Medulla oblongata (tissue), 1 donor: Measurements from ENCODE around the gene UST.
A peak's percentile ranks its signal among the peaks of the same experiment; 100 is the strongest.
"Not testable (repeated sequence)": the region's sequence is repeated elsewhere in the genome, so short reads cannot be mapped to it uniquely, and the experiment has no call there.

ENCODE experiments used
- DNase-seq: peaks from one replicate; pipeline ENCODE4 v3.0.0-alpha.2; 2015; ENCODE audit errors: extremely low spot score

Gene UST

DNA sequence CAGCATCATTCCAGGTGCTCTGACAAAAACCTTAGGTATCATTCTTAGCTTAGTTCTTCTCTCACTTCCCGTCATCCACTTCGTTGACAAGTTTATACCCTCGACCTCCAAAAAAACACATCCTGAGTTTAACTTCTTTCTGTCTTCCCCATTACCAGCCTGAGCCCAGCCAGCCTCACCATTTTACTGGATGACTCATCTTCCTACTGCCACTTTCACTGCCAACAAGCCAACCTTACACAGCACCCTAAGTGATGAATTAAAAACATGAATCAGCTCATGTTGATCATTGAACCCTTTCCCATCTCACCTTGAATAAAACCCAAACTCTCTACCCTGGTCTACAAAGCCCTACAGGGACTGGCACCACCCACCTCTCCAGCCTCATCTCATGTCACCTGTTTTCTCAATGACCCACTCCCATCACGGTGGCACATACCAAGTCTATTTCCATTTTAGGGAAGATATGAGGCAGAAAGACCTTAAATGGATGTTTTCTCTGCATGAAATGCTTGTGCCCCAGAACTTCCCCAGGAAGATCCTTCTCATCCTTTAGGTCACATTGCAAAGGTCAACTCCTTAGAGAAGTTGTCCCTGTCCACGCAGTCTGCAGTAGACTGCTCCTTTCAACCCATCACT lies 9.9 kb upstream of the UST start:
- DNase-seq, result no peak

DNA sequence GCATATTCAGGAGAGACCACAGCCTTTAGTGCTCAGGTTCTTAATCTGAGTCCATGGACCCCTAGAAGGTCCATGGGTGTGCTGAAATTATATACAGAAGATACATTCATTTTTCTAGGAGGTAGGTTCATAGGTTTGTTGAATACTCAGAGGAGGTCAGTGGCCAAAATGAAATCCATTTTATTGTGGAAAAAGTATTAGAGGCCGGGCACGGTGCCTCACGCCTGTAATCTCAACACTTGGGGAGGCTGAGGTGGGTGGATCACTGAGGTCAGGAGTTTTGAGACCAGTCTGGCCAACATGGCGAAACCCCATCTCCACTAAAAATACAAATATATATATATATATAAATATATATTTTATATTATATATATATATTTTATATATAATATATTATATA lies 9.0 kb upstream of the UST start:
- no peak for DNase-seq

DNA sequence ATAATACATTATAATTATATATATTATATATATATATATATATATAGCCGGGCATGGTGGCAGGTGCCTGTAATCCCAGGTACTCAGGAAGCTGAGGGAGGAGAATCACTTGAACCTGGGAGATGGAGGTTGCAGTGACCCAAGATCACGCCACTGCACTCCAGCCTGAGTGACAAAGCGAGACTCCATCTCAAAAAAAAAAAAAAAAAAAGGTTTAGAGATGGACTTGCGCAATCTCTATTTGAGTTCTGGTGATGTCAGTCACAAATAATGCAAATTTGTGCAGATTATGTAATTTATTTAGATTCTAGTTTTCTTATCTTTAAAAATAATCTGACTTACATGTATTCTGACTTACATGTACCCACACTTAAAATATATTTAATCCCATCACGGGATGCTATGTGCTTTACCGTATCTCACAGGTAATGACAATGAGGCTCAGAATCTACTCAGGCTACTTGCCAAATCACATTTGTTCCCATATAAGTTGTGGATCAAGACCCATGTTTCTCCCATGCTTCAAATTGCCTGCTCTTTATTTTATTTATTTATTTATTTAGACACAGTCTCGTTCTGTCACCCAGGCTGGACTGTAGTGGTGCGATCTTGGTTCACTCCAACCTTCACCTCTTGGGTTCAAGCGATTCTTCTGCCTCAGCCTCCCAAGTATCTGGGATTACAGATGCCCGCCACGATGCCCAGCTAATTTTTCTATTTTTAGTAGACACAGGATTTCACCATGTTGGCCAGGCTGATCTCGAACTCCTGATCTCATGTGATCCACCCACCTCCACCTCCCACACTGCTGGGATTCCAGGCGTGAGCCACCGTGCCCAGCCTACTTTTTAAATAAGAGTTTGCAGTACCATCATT lies 7.6 kb upstream of the UST start:
- no peak for DNase-seq

GRCh38 chr6:148739822-148740128 lies 7.1 kb upstream of the UST start:
- no peak for DNase-seq

GRCh38 chr6:148743476-148743875 lies 3.4 kb upstream of the UST start:
- no peak for DNase-seq

DNA sequence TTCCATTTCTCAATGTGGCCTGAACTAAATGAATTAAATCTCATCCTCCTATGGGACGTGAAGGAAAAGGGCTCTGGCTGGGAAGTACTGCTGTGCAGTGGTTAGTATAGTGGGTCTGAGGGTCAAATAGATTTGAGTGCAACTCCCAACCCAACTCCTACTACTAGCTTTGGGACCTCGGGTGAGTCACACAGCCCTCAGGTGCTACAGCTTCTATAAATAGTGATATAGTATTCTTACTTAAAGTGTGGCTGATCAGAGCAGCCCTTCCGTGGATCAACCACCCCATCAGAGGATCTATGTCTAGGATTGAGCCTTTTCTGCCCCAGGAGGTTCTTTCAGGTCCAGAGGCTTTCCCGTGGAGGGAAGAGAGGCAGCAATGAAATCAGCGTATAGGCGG lies 904 bp upstream of the UST start:
- DNase-seq, result no peak

GRCh38 chr6:148747145-148747470 lies 278 bp downstream of the UST start:
- peak; percentile 22 for DNase-seq

GRCh38 chr6:148747471-148748165 lies 788 bp downstream of the UST start:
- DNase-seq, result peak; percentile 24

DNA sequence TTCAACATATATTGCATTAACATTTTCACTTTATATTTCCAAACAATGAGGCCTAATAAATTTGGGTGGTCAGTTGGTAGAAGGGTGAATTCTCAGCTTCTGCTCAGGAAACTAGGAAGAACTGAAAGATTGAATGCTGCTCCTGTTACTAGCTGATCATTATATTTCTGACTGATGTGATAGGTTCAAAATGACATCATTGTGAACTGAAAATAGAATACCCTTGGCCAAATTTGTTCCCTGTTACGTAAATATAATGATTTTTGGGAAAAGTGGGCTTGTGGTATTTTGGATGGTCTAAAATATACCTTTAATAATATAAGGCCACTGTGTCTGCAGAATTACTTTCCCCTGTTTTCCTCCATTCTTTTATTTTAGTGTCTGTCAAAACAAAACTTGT lies 2.8 kb downstream of the UST start:
- DNase-seq, result no peak

GRCh38 chr6:148750838-148751792 lies 4.3 kb downstream of the UST start:
- no peak for DNase-seq

DNA sequence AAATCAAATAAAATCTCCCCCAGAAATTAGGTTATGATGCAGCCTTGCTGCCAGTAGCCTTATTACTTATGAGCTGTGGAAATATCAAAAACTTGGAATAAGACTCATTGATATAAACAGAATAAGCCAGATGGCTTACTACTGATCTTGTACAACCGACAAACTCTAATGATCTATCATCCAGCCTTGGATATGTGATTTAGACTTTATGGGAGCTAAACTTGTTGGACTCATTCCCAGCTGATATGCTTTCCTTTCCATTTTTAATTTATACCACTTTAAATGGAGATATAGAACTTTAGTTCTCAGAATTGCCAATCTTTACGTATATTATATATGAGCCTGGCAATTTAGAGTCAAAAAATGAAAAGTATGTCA lies 5.0 kb downstream of the UST start:
- DNase-seq, result no peak

- DNase-seq, result not testable (repeated sequence)
Observed at GRCh38 chr6:148755379-148755778, 8.5 kb downstream of the UST start.

DNA sequence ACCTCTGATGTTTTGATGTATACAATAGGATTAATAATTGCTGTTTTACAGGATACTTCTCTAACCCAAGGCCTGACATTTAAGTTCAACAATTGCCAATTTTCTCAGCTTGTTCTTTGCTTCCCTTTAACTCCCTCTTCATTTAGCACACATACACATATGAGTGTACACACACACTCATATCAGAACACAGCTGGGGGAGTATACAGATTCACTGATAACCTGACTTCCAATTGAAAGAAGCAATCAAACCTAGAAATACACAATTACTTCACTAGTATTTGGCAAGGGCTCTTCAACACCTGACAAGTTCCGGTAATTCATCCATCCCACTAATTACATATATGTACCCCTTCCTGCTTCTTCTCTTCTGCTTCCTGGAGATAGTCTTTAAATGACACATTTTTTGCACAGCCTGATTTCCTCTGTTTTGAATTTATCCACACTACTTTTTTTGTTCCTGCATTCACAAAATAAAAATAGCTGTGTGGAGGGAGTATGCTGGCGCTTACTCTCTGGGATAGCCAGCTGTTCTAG lies 11.2 kb downstream of the UST start:
- DNase-seq, result no peak

- DNase-seq, result peak; percentile 91
Observed at GRCh38 chr6:148758492-148758891, 11.7 kb downstream of the UST start.

GRCh38 chr6:148760258-148760534 lies 13.4 kb downstream of the UST start:
- no peak for DNase-seq

- peak; percentile 73 for DNase-seq
Observed at GRCh38 chr6:148760568-148761526, 14.0 kb downstream of the UST start.

- no peak for DNase-seq
Observed at GRCh38 chr6:148761527-148762011, 14.7 kb downstream of the UST start.

DNA sequence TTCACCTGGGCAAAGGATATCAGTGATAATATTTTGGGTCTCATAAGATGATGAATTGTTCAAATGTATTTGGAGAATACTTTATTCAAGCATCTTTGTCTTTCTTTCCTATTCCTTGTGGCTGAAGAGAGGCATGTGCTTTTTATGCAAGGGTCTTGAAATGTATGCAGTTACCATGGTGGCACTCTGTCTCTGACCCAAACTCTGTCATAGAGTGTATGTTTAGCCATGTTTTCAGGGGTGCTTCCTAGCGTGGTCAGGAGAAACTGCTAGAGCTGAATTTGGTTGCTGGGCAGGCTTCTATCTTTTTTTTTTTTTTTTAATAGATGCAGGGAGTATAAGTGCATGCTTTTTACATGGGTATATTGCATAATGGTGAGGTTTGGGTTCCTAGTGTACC lies 15.4 kb downstream of the UST start:
- DNase-seq, result no peak

GRCh38 chr6:148764259-148765020 lies 17.6 kb downstream of the UST start:
- DNase-seq, result not testable (repeated sequence)
